Upper lobe of left lung (tissue), 6 donors: ENCODE measurements around the gene ZNF280C. TPM values are rescaled to one million over a fixed set of nuclear protein-coding genes. Genes with fewer than 3 reads are reported as not detected.

Experiments used
- ATAC-seq, 2 donors: fragments of 200-7000 bp; cut with Tn5 transposase; one replicate each; pipeline ENCODE4 v1.9.1; 2022; ENCODE audit warnings: mild to moderate bottlenecking in 2 of 2, moderate library complexity in 2 of 2; ENCODE audit not compliant: low FRiP score in 2 of 2
- DNase-seq, 2 donors: peaks; one replicate each; pipeline ENCODE4 v3.0.0-alpha.2; 2019 to 2020
- H3K27ac ChIP-seq, 4 donors: fragments of 200-600 bp; sonication (generic); one replicate each; pipeline ENCODE4 v1.5.1; 2016 to 2019
- H3K27me3 ChIP-seq, 4 donors: fragments of 200-600 bp; sonication (generic); one replicate each; pipeline ENCODE4 v1.5.1; 2017 to 2019
- H3K36me3 ChIP-seq, 4 donors: fragments of 200-600 bp; sonication (generic); one replicate each; pipeline ENCODE4 v1.5.1; 2016 to 2019
- H3K4me1 ChIP-seq, 4 donors: fragments of 200-600 bp; sonication (generic); one replicate each; pipeline ENCODE4 v1.5.1; 2018 to 2019
- H3K4me3 ChIP-seq, 4 donors: fragments of 200-600 bp; sonication (generic); one replicate each; pipeline ENCODE4 v1.5.1; 2017 to 2019; ENCODE audit warnings: mild to moderate bottlenecking in 2 of 4, moderate library complexity in 1 of 4
- H3K9me3 ChIP-seq, 4 donors: fragments of 200-600 bp; sonication (generic); one replicate each; pipeline ENCODE4 v1.5.1; 2018 to 2019
- CTCF ChIP-seq, 6 experiments: fragments of 450-650 bp in 4 of 6; fragments of 200-600 bp in 2 of 6; sonication (generic) in 2 of 6; IDR thresholded peaks; one replicate each; pipeline ENCODE4 v1.5.1; 2016 to 2019; ENCODE audit warnings: antibody characterized with exemption in 6 of 6
- EP300 ChIP-seq, 4 donors: sonication (generic); formaldehyde crosslinking; IDR thresholded peaks; one replicate each; pipeline ENCODE4 v1.5.1; 2017; ENCODE audit warnings: antibody characterized with exemption in 4 of 4, control low read depth in 2 of 4
- POLR2A ChIP-seq, 4 donors: fragments of 450-650 bp; IDR thresholded peaks; one replicate each; pipeline ENCODE4 v1.5.1; 2016 to 2017; ENCODE audit warnings: antibody characterized with exemption in 4 of 4, mild to moderate bottlenecking in 2 of 4
- POLR2AphosphoS5 ChIP-seq, 2 donors: sonication (generic); formaldehyde crosslinking; IDR thresholded peaks; one replicate each; pipeline ENCODE4 v1.5.1; 2017; ENCODE audit warnings: antibody characterized with exemption in 2 of 2
- WGBS, 2 donors: methylation state at CpG; one replicate each; pipeline ENCODE4 v1.1.5; 2017 to 2018; 5-methylcytosine and 5-hydroxymethylcytosine counted together
- total RNA-seq, 6 donors: library from RNA; depleted of rRNA in 4 of 6; stranded (reverse); fragments of >200 nt in 4 of 6; gene quantifications; one replicate each; pipeline versions ENCODE4 v1.1.0 to v1.2.1, GENCODE V29; 2016 to 2021
- donor health status: DM: no; HTN: no; CAD: no; lungs with moderate emphysema.
- donor health status: DM: no; HTN: yes; CAD: no; lungs with severe emphysema.

ZNF280C gene
- total RNA-seq, 6 donors from 2014 or later, result 2.8 to 3.8 (median 3.4) TPM

GRCh38 chrX:130184857-130185256 lies 83.8 kb downstream of the ZNF280C start:
- Histone ChIP-seq H3K27ac (no peak overlapping the region), H3K4me1 (no peaks in the 10 kb centered on the region), H3K9me3 (no peaks in the 10 kb centered on the region), H3K27me3 (no peaks in the 10 kb centered on the region), H3K36me3 (no peaks in the 10 kb centered on the region), H3K4me3 (no peak overlapping the region)
- ATAC-seq (no peak), DNase-seq (no peak)
- 27 to 40% methylated on average over 2 of the region's 2 CpGs for WGBS, 2 donors
- no peak for TF ChIP-seq CTCF (IDR thresholded peaks at IDR 0.05)
- TF ChIP-seq EP300 (IDR thresholded peaks at IDR 0.05), result no peak
- no peak for TF ChIP-seq POLR2A (IDR thresholded peaks at IDR 0.05)
- no peak for TF ChIP-seq POLR2AphosphoS5 (IDR thresholded peaks at IDR 0.05)

GRCh38 chrX:130184168-130184567 lies 84.5 kb downstream of the ZNF280C start:
- H3K4me1 ChIP-seq, result no peaks in the 10 kb centered on the region
- no peaks in the 10 kb centered on the region for H3K27me3 ChIP-seq
- H3K36me3 ChIP-seq, result no peaks in the 10 kb centered on the region
- H3K4me3 ChIP-seq, result no peak overlapping the region
- no peak overlapping the region for H3K27ac ChIP-seq
- H3K9me3 ChIP-seq, result no peaks in the 10 kb centered on the region
- DNase-seq, result no peak
- no peak for ATAC-seq
- TF ChIP-seq CTCF (IDR thresholded peaks at IDR 0.05) (no peak), EP300 (IDR thresholded peaks at IDR 0.05) (no peak), POLR2AphosphoS5 (IDR thresholded peaks at IDR 0.05) (no peak), POLR2A (IDR thresholded peaks at IDR 0.05) (no peak)
- WGBS, 2 donors, result 92 to 97% methylated on average over 11 of the region's 11 CpGs

- DNase-seq, result no peak
- Histone ChIP-seq H3K9me3 (no peaks in the 10 kb centered on the region), H3K4me1 (peaks cover 0 to under 1% (median 0%) of the 10 kb centered on the region in 4 donors), H3K36me3 (no peaks in the 10 kb centered on the region), H3K27me3 (no peaks in the 10 kb centered on the region), H3K4me3 (no peak overlapping the region), H3K27ac (no peak overlapping the region)
- WGBS, 2 donors, result 48 to 51% methylated on average over 6 to 7 of the region's 7 CpGs
- no peak for ATAC-seq
- TF ChIP-seq EP300 (IDR thresholded peaks at IDR 0.05), result no peak
- no peak for TF ChIP-seq POLR2A (IDR thresholded peaks at IDR 0.05)
These were observed 89.0 kb downstream of the ZNF280C start for GRCh38 chrX:130179579-130180215.

GRCh38 chrX:130179170-130179569 lies 89.5 kb downstream of the ZNF280C start:
- no peak for ATAC-seq
- H3K4me3 ChIP-seq, result no peak overlapping the region
- H3K9me3 ChIP-seq, result no peaks in the 10 kb centered on the region

GRCh38 chrX:130176942-130177341 lies 91.8 kb downstream of the ZNF280C start:
- Histone ChIP-seq H3K36me3 (no peaks in the 10 kb centered on the region), H3K9me3 (no peaks in the 10 kb centered on the region), H3K27me3 (no peaks in the 10 kb centered on the region), H3K27ac (no peak overlapping the region), H3K4me3 (no peak overlapping the region), H3K4me1 (peaks cover 3 to 8% (median 6%) of the 10 kb centered on the region in 4 donors)
- 73% methylated on average over 4 of the region's 4 CpGs; no CpG with 5 or more reads in 1 of the 2 donors for WGBS, 2 donors
- DNase-seq (no peak), ATAC-seq (no peak)
- no peak for TF ChIP-seq CTCF (IDR thresholded peaks at IDR 0.05)
- TF ChIP-seq POLR2AphosphoS5 (IDR thresholded peaks at IDR 0.05), result no peak
- TF ChIP-seq EP300 (IDR thresholded peaks at IDR 0.05), result no peak
- TF ChIP-seq POLR2A (IDR thresholded peaks at IDR 0.05), result no peak

More at GRCh38 chrX:130179170-130179569, 89.5 kb downstream of the ZNF280C start:
- Histone ChIP-seq H3K27me3 (no peaks in the 10 kb centered on the region), H3K27ac (no peak overlapping the region), H3K36me3 (no peaks in the 10 kb centered on the region), H3K4me1 (peaks cover 3 to 5% (median 4%) of the 10 kb centered on the region in 4 donors)
- TF ChIP-seq POLR2A (IDR thresholded peaks at IDR 0.05) (no peak), EP300 (IDR thresholded peaks at IDR 0.05) (no peak), CTCF (IDR thresholded peaks at IDR 0.05) (no peak), POLR2AphosphoS5 (IDR thresholded peaks at IDR 0.05) (no peak)
- DNase-seq, result no peak
- 66 to 85% methylated on average over 5 of the region's 5 CpGs for WGBS, 2 donors
